SK-N-SH treated with all-trans-retinoic acid at 6 μM for 48 hours (cell line): ENCODE results near the gene MYRF.

Experiments used
- ARNTL ChIP-seq: fragments of 450-650 bp; formaldehyde crosslinking; IDR thresholded peaks from 2 replicates; pipeline ENCODE4 v1.5.0; 2020; ENCODE audit warnings: low read depth, mild to moderate bottlenecking, moderate library complexity, borderline replicate concordance
- ESRRG ChIP-seq: fragments of 250-450 bp; sonication (Bioruptor Pico); IDR thresholded peaks from 2 replicates; pipeline ENCODE4 v1.6.1; 2021; ENCODE audit warnings: mild to moderate bottlenecking
- GLIS3 ChIP-seq: fragments of 250-450 bp; sonication (Bioruptor Pico); IDR thresholded peaks from 2 replicates; pipeline ENCODE4 v1.5.0; 2020; ENCODE audit warnings: mild to moderate bottlenecking, moderate library complexity
- ISL1 ChIP-seq: fragments of 250-450 bp; sonication (Bioruptor Pico); IDR thresholded peaks from 2 replicates; pipeline ENCODE4 v2.1.2; 2022; ENCODE audit warnings: mild to moderate bottlenecking, moderate library complexity
- OSR1 ChIP-seq: fragments of 250-450 bp; sonication (Bioruptor Pico); IDR thresholded peaks from 2 replicates; pipeline ENCODE4 v1.8.0; 2022; ENCODE audit warnings: moderate library complexity, mild to moderate bottlenecking, inconsistent platforms
- SNAI2 ChIP-seq: fragments of 250-450 bp; sonication (Bioruptor Pico); IDR thresholded peaks from 2 replicates; pipeline ENCODE4 v1.5.0; 2020; ENCODE audit warnings: mild to moderate bottlenecking, moderate library complexity
- TOX ChIP-seq: fragments of 250-450 bp; sonication (Bioruptor Pico); IDR thresholded peaks from 2 replicates; pipeline ENCODE4 v1.8.0; 2021; ENCODE audit warnings: mild to moderate bottlenecking, moderate library complexity, borderline replicate concordance
- ZFP3 ChIP-seq: fragments of 250-450 bp; sonication (Bioruptor Pico); IDR thresholded peaks from 2 replicates; pipeline ENCODE4 v1.5.0; 2020; ENCODE audit warnings: mild to moderate bottlenecking, moderate library complexity
- ZFP30 ChIP-seq: fragments of 450-650 bp; formaldehyde crosslinking; IDR thresholded peaks from 2 replicates; pipeline ENCODE4 v1.5.0; 2022; ENCODE audit warnings: mild to moderate bottlenecking, moderate library complexity
- TF ChIP-seq, protein P1 (sequence below): fragments of 250-450 bp; sonication (Bioruptor Pico); IDR thresholded peaks from 2 replicates; pipeline ENCODE4 v1.8.0; 2020; ENCODE audit warnings: mild to moderate bottlenecking, moderate library complexity, borderline replicate concordance
- TF ChIP-seq, protein P2 (sequence below): fragments of 250-450 bp; sonication (Bioruptor Pico); IDR thresholded peaks from 2 replicates; pipeline ENCODE4 v1.5.1; 2020; ENCODE audit warnings: low read depth, mild to moderate bottlenecking, moderate library complexity
- TF ChIP-seq, protein P3 (sequence below): fragments of 250-450 bp; sonication (Bioruptor Pico); IDR thresholded peaks from 2 replicates; pipeline ENCODE4 v1.5.0; 2020; ENCODE audit warnings: mild to moderate bottlenecking, moderate library complexity

DNA sequence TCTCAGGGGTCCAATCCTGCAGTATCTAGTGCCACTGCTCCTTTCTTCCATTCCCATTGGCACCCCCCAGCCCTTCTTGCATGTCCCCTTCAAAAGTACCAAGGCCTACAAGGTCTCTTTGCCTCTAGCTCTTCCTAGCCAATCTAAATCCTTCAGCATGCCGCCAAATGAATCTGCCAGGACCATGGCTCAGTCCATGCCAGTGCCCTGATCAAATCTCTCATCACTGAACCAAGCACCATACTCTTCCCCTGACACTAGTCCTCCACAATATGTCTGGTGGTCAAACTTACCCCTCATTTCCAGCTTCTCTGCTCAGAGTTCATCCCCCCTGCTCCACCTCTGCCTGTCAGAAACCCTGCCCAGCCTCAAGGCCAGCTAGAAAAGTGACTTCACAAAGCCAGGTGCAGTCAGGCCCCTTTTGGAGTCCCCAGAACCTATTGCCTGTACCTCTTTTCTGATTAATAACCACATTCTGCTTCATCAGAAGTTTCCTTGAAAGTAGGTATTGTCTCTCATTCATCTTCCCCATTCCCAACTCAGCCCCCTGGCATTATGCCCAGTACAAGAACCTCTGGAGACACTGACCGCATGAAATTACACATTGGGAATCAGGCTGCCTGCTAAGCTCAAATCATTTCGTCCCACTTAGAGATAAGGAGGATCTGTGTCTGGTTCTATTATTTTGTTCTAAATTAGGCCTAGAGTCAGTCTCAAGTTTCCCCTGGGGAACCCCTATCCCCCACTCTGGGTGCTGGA, 51.6 kb downstream of the MYRF start:
- no peak for TF ChIP-seq ESRRG (CRISPR knock-in tag)
- TF ChIP-seq SNAI2 (CRISPR knock-in tag) = no peak
- TF ChIP-seq ARNTL (CRISPR knock-in tag) = no peak
- TF ChIP-seq, protein P1, sequence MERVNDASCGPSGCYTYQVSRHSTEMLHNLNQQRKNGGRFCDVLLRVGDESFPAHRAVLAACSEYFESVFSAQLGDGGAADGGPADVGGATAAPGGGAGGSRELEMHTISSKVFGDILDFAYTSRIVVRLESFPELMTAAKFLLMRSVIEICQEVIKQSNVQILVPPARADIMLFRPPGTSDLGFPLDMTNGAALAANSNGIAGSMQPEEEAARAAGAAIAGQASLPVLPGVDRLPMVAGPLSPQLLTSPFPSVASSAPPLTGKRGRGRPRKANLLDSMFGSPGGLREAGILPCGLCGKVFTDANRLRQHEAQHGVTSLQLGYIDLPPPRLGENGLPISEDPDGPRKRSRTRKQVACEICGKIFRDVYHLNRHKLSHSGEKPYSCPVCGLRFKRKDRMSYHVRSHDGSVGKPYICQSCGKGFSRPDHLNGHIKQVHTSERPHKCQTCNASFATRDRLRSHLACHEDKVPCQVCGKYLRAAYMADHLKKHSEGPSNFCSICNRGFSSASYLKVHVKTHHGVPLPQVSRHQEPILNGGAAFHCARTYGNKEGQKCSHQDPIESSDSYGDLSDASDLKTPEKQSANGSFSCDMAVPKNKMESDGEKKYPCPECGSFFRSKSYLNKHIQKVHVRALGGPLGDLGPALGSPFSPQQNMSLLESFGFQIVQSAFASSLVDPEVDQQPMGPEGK = no peak
- TF ChIP-seq GLIS3 = no peak
- TF ChIP-seq ISL1 (CRISPR knock-in tag) = no peak
- TF ChIP-seq, protein P2, sequence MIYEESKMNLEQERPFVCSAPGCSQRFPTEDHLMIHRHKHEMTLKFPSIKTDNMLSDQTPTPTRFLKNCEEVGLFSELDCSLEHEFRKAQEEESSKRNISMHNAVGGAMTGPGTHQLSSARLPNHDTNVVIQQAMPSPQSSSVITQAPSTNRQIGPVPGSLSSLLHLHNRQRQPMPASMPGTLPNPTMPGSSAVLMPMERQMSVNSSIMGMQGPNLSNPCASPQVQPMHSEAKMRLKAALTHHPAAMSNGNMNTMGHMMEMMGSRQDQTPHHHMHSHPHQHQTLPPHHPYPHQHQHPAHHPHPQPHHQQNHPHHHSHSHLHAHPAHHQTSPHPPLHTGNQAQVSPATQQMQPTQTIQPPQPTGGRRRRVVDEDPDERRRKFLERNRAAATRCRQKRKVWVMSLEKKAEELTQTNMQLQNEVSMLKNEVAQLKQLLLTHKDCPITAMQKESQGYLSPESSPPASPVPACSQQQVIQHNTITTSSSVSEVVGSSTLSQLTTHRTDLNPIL (CRISPR knock-in tag) = no peak
- no peak for TF ChIP-seq TOX (CRISPR knock-in tag)
- TF ChIP-seq ZFP30 (CRISPR knock-in tag) = no peak
- TF ChIP-seq OSR1 (CRISPR knock-in tag) = no peak
- TF ChIP-seq ZFP3 (CRISPR knock-in tag) = no peak
- TF ChIP-seq, protein P3, sequence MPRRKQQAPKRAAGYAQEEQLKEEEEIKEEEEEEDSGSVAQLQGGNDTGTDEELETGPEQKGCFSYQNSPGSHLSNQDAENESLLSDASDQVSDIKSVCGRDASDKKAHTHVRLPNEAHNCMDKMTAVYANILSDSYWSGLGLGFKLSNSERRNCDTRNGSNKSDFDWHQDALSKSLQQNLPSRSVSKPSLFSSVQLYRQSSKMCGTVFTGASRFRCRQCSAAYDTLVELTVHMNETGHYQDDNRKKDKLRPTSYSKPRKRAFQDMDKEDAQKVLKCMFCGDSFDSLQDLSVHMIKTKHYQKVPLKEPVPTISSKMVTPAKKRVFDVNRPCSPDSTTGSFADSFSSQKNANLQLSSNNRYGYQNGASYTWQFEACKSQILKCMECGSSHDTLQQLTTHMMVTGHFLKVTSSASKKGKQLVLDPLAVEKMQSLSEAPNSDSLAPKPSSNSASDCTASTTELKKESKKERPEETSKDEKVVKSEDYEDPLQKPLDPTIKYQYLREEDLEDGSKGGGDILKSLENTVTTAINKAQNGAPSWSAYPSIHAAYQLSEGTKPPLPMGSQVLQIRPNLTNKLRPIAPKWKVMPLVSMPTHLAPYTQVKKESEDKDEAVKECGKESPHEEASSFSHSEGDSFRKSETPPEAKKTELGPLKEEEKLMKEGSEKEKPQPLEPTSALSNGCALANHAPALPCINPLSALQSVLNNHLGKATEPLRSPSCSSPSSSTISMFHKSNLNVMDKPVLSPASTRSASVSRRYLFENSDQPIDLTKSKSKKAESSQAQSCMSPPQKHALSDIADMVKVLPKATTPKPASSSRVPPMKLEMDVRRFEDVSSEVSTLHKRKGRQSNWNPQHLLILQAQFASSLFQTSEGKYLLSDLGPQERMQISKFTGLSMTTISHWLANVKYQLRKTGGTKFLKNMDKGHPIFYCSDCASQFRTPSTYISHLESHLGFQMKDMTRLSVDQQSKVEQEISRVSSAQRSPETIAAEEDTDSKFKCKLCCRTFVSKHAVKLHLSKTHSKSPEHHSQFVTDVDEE (CRISPR knock-in tag) = no peak
